Stimulated activated CD4-positive, alpha-beta T cell treated with anti-CD3 and anti-CD28 coated beads, Interleukin-1b, Interleukin-23, amount 100 ng/mL, for 4 hours (primary cell): ENCODE data around the gene PIP5K1B.
A peak's percentile ranks its signal among the peaks of the same experiment; 100 is the strongest.
"Not testable (repeated sequence)": the region's sequence is repeated elsewhere in the genome, so short reads cannot be mapped to it uniquely, and the experiment has no call there.

Source experiments
- DNase-seq, 2 donors: peaks; one replicate each; pipeline ENCODE4 v3.0.0-alpha.2; 2020; ENCODE audit warnings: low read depth in 2 of 2

The PIP5K1B gene

GRCh38 chr9:68983522-68984424 is 278.7 kb downstream of the PIP5K1B start:
- DNase-seq, result no peak

DNA sequence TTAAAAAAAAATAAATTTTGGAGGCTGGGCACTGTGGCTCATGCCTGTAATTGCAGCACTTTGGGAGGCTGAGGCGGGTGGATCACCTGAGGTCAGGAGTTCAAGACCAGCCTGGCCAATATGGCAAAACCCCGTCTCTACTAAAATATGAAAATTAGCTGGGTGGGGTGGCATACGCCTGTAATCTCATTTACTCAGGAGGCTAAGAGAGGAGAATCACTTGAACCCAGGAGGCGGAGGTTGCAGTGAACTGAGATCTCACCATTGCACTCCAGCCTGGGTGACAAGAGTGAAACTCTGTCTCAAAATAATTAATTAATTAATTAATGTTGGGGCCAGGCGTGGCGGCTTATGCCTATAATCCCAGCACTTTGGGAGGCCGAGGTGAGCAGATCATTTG is 281.9 kb downstream of the PIP5K1B start:
- DNase-seq, result not testable (repeated sequence)

GRCh38 chr9:68991457-68991856 is 286.4 kb downstream of the PIP5K1B start:
- no peak for DNase-seq

DNA sequence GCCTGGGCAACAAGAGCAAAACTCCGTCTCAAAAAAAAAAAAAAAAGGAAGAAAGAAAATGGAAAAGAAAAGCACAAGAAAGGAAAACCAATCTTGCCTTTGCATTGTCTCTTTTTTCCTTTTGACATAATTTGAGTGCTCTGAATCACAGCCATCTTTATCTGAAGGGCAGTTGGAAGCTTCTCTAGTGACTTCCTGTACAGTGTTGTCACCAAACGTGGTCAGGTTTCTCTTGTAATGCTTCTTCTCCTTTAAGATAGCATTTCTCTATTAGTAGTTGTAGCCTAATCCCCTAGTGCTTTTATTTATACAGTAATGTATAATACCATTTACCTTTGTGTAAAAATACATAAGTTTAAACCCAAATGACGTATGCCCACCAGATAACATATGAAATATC is 290.7 kb downstream of the PIP5K1B start:
- DNase-seq, result no peak

- DNase-seq, result no peak
Measured at GRCh38 chr9:68996462-68996861, 291.4 kb downstream of the PIP5K1B start.

- DNase-seq, result no peak
Measured at GRCh38 chr9:68997666-68998065, 292.6 kb downstream of the PIP5K1B start.

GRCh38 chr9:68998385-68998784 is 293.3 kb downstream of the PIP5K1B start:
- no peak for DNase-seq

DNA sequence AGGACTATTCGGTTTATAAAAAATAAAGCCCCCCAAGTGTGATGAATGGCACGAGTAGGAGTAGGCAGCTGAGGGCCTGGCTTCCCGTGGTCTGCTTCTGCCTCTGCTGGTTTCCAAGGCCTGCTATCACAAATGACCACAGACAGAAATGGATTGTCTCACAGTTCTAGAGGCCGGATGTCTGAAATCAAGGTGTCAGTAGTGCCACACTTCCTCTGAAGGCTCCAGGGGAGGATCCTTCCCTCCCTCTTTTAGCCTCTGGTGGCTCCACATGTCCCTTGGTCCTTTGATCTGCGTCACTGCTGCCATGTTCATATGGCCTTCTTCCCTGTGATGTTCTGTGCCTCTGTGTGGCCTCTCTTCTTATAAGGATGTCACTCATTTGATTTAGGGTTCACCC is 293.8 kb downstream of the PIP5K1B start:
- DNase-seq, result no peak

DNA sequence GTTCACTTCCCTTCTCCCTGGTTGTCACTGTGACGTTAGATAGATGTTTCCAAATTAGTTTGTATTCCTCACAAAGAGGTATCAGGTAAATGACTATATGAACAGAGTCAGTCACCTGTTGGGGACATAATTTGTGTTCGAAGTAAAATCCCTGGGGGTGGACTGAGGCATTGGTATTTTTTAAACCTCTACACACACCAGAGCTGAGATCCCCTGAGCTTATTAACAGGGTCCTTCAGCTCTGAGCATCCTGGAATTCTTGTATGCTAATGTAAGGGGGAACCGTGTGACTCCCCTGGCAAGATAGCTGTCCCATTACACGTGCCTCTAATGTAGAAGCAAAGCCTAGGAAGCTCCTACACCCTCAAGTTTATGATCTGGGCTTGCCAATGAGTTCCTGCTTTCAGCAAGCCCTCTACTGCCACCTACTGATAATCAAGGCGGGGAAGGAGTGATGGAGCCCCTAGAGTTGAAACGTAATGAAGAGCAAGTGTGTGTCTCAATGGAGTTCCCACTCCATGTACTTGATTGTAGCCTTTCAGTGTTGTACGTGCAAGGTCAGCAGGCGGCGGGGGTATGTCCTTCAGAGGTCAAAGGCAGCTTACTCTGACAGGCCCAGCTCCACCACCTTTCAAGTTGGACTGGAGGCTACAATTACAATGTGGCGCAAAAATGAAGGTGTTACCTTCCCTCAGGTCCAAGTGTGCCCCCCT is 294.5 kb downstream of the PIP5K1B start:
- peak; percentile 11 to 53 for DNase-seq

- DNase-seq, result no peak
Measured at GRCh38 chr9:69001921-69002320, 296.9 kb downstream of the PIP5K1B start.

- no peak for DNase-seq
Measured at GRCh38 chr9:69003051-69003450, 298.0 kb downstream of the PIP5K1B start.

DNA sequence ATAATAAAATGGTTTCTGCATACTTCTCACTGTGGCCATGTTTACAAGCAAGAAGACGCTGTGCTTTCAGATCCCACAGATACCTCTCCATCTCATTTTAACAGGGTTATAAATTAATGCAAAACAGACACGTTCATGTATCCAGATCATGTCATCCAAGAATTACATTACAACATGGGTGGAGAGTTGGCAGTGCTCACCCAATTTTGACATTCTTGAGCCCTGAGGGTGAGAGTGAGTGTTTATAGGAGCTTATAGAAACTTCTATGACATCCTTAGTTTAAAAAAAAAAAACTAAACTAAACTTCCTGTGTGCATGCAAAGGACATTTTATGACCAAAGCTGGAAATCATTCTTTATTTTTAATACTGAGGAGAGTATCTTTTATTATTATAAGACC is 299.8 kb downstream of the PIP5K1B start:
- no peak for DNase-seq

GRCh38 chr9:69009708-69010107 is 304.7 kb downstream of the PIP5K1B start:
- DNase-seq, result no peak

DNA sequence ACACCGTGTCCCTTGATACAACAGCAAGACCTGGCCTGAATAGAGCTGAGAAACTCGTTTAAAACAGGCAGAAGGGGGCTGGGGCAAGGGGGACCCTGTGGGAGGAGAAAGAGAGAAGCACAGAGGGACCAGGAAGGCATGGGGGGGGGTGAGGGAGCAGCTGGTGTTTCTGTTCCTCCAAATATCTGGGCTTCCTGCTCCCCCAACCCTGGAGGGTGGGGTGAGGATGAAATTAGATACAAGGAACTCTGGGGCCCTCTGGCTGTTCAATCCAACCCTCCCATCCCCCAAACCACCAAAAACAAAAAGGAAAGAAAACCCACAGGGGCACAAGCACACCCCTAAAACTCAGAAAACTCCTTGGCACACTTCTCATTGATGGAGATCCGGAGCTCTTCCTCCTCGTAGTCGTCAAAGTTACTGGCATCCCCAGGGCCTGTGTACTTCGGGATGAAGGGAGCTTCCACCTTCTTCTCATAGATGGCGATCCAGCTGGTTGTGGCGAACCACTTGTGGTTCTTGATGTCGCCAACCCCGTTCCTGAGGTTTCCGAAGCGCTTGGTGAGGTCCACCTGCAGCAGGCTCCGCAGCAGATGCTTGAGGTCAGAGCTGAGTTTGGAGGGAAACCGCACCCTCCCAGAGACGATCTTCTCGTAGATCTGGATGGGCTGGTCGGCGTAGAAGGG is 307.8 kb downstream of the PIP5K1B start:
- DNase-seq, result no peak

- DNase-seq, result no peak
Measured at GRCh38 chr9:69013382-69013727, 308.3 kb downstream of the PIP5K1B start.

GRCh38 chr9:69014013-69014412 is 309.0 kb downstream of the PIP5K1B start, which contains the start of gene PRKACG:
Gene PRKACG (minus strand): TSS chr9:69014113. CDS start chr9:69014092, 21 bp downstream.
- no peak for DNase-seq

DNA sequence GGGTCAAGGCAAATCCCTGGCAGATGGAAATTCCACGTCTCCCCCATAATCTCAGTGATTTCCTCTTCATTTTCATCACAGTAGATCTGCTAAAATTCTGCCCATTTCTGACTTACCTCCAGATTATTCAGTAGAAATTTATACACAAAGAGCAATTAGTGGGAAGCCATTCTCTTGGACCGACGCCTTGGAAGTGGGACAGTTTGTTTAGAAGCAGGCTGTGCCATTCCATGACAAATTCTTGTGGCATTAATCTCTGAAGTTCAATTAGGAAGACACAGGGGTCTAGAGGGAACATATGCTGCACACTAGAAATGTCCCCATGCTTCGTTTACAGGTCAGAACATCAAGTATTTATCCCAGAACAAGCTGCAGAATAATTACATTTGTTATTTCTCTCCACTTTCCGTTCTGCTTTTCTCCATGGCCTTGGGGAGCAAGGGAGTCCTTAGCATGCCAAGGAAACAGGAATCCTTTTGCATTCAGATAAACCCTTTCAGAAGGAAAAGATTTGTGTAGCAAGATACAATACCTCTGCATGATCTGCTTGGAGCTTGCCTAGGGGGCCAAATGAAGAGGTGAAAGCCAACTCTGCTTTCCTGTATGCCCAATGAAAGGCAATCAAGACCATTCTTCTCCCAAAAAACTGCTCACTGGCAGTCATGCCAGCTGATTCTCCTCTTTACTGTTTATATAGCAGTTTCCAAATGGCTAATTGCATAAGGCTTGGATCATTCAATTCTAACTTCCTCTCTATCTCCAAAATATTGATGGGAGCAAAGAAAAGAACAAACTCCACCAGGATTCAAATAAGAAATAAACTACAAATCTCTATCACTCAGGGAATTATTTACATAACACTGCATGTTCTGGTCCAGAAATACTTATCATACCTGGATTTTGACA is 311.4 kb downstream of the PIP5K1B start:
- DNase-seq, result no peak

GRCh38 chr9:69018737-69019136 is 313.7 kb downstream of the PIP5K1B start:
- DNase-seq, result no peak

DNA sequence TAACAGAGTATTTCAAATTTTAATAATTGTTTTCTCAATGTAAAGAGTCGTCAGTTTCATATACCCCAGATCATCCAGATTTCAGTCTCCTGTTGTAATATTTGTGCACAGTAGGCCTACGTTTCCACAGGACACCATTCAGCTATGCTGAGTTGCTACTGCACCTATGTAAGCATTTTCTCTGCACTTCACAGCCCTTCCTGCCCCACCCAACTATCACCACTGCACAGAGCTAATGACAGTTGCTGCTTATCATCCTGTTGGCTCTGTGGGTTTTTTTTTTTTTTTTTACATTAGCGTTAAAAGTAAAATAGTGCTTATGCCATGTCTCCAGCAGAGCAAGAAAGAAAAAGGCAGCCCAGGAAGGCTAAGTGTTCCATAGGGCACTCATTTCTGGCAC is 314.8 kb downstream of the PIP5K1B start:
- DNase-seq, result no peak

DNA sequence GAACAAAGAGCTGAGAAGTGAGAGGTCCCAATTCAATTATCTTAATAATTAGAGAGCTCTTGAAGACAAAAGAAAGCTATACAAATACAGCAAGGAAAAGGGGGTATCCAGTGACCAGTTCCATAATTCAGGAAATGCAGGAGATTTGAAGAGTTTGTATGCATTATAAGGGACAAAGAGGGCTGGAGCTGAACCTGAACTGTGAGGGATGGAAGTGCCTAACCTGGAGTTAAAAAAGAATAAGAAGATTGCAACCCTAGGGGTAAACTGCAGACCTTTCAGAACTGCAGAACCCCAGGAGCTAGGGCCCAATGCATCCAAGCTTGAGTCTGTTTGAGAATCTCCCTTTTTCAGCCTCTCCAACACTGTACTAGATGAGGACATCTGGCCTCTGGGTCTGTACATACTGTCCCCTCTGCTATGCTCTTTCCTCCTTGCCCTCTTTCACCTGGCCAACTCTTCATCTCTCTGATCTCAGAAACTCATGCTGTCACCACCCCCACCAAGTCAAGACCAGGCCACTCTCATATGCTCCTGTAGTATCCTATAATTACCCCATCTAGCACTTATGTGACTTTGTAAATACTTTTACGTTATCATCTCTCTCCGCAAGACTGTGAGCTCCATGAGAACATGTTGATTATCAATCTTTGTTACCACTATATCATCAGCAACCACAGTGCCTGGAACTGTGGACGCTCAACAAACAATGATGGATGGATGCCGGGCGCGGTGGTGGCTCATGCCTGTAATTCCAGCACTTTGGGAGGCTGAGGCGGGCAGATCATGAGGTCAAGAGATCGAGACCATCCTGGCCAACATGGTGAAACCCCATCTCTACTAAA is 315.5 kb downstream of the PIP5K1B start:
- no peak for DNase-seq
